ENCODE measurements around the gene EXOC4.
"Not testable (repeated sequence)": the region's sequence is repeated elsewhere in the genome, so short reads cannot be mapped to it uniquely, and the experiment has no call there.

Gene EXOC4

DNA sequence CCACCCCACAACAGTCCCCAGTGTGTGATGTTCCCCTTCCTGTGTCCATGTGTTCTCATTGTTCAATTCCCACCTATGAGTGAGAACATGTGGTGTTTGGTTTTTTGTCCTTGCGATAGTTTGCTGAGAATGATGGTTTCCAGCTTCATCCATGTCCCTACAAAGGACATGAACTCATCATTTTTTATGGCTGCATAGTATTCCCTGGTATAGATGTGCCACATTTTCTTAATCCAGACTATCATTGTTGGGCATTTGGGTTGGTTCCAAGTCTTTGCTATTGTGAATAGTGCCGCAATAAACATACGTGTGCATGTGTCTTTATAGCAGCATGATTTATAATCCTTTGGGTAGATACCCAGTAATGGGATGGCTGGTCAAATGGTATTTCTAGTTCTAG is 26.1 kb downstream of the EXOC4 start:
- not testable (repeated sequence) for DNase-seq

DNA sequence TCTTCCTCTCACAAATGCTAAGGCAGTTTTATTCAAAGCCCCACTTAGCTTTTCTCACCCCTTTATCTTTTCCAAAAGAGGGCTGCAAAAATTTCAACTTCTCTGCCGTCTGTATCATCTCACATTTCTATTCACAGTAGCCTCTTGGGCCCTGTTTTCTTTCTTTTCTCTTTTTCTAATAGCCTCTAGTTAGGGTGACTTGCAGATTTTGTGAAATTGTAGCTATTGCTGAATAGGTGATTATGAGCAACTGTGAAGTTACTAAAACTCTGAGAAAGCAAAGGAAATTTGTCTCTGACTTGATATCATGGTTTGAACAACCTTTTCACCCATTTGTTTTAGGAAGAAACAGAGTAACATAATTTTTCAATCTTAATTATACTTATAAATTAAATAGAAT is 29.2 kb downstream of the EXOC4 start:
- DNase-seq: no peak

DNA sequence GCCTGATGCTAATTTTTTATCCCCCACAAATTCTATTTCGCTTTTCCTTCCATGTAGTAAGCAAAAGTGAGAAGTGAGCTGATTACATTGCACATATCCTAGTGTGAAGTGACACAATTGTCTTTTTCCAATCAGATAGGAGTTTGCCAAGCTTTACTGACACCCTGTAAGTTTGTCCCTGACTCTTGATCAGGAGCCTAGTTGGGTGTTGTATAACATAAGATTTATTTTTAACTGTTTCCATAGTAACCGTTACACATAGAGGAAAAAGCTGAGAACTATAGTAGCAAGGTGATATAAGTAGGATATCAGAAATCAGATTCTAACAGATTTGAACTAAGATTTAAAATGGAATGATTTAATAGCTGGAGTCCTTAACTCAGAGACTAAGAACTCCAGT is 31.2 kb downstream of the EXOC4 start:
- DNase-seq: no peak

DNA sequence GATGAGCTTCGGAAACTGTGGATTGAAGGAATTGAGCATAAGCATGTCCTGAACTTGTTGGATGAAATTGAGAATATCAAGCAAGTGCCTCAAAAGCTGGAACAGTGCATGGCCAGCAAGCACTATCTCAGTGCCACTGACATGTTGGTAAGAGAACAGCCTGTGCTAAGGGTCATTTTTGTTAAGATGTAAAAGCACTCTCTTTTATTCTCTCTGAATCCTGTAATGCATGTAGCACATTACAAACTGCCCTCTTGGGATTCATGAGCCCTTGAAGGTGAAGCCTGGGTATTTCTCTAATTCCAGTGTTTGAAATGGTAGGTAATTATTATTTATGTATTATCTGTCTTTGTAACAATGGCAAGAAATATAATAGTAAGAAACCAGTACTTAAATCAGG is 36.1 kb downstream of the EXOC4 start:
- no peak for DNase-seq

DNA sequence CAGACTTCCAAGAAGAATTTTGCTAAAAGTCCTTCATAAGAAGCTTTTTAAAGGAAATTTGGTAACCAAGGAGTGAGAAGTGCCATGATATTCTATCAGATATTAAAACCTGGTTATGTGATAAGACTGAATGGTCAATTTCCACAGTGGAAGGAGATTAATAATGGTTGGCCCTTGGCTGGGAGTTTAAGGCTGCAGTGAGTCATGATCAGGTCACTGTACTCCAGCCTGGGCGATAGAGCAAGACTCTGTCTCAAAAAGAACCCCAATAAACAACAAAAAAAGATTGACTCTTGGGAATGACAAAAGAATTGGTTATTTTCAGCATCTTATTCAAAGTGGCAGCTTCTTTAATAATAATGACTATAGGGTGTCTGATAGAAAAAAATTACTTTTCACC is 37.2 kb downstream of the EXOC4 start:
- no peak for DNase-seq

DNA sequence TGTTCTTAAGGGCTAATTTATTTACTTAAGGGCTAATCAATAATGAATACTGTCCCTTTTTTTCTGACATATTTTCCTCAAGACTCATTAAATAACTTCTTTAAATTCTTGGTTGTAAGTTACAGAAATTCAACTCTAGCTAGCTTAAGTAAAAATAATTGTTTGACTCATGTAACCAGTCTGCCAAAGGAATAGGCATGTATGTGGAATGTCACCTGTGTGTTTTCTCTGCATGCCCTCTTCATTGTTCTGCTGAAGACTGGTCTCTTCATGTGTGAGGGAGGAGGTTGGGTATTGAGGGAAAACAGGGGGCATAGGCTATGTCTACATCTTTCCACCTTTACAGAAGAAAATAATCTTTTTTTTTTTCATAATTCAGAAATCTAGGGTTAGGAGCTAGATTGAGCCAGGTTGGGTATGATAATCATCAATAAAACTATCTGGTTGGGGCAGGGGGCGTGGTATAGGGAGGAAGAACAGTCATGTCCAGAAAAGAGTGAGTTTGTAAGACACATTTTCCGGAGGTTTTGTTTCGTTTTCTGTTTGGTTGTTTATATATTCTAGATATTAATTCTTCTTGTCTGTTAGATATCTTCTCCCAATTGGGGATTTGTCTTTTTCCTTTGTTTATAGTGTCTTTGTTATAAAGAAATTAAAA is 37.9 kb downstream of the EXOC4 start:
- DNase-seq: no peak

DNA sequence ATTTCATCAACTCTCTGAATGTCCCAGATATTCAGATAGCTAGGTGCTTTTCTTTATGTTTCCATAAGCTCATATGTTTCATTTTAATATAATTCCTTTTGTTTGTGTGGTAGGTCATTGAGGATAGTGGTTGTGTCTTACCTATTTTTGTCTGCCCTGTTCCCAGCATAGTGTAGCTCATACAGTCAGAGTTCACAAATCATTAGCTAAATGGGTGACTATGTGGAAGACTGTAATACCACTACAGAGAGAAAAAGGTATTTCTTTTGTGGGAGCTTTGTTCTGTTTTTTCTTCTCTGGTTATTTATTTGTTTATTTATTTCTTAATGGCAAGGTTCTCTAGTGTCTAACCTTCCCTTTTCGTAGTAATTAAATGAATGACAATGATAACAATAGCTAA is 39.8 kb downstream of the EXOC4 start:
- no peak for DNase-seq

DNA sequence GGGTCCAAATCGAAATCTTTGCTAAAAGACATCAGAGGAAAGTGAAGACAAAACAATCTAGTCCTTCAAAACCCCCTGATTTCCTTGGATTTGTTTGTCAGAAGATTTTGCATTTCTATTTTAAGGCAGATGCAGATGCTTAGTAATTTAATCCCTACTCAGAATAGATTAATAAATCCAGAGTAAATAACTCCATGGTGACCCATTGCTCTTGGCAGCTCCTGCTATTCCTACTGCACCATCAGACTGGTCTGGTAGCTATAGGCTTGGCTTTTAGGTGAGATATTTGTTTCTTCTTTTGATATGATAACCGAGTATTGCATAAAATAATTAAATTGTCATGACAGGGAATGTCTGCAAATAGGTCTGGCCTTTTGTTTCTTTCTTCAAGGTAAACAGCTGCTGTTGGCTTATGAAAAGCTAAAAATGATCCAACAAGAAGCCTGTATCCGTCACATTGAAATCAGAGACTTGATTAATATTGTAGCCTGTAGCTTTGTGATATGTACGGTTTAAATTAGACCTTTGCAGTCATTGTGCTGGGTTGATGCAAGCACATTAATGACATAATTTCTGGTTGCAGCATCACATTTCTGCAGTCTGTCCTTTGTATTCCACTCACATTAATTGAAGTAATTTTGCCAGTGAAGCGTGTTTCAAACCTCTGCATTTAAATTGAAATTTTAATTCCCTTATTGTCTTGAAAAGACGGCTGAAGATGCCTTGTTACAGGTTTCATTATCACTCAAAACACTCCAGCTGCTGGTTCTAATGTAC is 40.7 kb downstream of the EXOC4 start:
- no peak for DNase-seq

DNA sequence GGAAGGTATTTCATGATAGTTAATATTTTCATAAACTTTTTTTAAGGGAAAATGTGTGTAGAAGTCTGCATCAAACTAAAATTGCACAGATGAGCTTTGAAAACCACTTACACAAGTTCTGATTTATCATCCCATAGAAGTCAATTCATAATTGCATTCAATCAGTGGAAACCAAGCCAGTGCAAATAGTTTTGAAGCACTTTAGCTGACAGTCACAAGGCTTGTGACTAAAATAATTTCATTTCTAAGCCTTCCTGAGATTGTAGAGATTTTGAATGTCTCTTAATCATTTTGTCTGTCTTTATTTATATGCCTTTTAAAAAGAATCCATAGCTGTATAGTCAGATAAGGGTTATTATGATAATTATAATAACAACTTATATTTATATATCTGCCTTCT is 41.4 kb downstream of the EXOC4 start:
- no peak for DNase-seq

DNA sequence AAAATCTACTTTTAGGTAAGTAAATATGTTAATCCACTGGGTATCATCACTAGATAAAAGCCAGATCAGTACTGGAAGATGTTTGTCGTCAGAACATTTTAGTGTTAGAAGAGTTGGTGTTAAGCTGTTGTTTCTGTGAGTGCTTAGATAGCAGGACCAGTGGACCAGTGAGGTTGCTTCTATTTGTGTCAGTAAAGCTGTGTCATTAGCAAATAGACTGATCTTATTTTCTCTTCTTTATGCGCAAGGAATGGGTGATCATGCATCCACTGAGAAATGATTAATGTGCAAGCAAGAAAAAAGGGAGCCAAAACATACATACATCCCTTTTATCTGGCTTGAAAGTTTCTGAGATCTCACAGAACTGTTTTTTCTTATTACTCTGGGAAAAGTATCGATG is 42.6 kb downstream of the EXOC4 start:
- no peak for DNase-seq

DNA sequence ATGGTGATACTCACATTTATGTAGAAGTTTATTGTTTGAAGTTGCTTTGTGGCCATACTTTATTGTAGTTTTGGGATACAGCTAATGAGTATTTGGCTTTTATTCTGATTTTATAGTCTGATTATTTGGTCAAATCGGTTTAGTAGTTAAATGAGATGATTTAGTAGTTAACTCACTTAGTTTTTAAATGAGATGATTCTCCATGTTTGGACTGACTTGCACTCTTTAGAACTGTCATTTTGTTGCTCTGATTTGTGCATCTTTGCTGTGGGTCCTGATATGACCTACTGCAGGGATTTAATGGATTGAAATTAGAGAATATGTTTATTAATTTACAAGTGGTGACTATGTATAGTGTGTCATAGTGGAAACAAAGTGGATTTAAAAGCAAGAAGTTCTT is 44.2 kb downstream of the EXOC4 start:
- DNase-seq: no peak

DNA sequence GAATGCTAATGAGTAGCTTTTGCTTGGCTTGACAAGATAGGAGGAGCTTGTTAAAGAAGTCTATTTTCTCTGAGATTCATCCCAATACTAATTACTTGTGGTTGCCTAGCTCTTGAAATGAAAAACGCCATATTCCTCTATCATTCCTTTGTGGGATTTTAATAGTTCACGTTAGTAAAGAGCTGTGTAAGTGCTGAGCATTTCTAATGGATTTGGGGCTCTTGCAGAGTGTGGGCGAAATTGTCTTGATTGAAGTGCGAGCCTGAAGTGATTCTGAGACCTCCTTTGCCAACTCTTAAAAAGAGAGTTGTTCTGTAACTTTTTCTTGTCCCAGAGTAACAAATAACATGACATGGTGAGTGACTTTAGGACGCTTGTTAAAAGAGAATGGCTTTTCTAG is 45.2 kb downstream of the EXOC4 start:
- DNase-seq: no peak

DNA sequence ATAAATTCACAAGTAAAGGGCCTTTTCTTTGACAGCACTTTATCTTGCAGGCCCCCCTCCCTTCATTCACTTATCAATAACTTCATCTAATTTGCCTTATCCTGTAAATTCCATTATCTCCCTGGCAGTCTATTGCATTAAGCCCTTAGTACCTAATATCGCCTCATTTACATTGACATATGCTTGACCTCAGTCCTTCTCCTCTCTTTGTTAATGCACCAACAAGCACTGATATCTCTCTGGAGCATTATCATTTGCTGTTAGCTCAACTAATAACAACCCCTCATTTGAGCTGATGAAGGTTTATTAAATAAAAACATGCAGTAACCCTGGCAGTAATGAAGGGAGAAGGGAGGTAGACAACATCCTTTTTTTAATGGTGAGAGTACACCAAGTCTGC is 46.8 kb downstream of the EXOC4 start:
- no peak for DNase-seq

DNA sequence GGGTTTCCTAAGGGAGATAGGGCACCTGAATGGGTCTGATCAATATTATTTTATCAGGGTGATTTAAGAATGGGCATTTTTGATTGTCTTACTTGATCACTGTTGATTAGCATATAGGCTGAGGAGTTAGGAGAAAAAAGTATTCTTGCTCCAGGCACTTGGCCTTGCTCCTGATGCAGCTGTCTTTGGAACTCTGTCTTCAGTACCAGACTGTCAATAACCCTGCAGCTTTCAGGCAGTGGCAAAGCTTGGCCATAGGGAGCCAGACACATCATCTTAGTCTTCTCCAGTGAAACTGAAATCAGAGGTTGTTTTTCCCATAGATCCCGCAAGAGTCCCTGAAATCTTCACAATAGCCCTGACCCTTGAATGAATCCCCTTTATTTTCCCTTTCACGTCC is 47.2 kb downstream of the EXOC4 start:
- no peak for DNase-seq

DNA sequence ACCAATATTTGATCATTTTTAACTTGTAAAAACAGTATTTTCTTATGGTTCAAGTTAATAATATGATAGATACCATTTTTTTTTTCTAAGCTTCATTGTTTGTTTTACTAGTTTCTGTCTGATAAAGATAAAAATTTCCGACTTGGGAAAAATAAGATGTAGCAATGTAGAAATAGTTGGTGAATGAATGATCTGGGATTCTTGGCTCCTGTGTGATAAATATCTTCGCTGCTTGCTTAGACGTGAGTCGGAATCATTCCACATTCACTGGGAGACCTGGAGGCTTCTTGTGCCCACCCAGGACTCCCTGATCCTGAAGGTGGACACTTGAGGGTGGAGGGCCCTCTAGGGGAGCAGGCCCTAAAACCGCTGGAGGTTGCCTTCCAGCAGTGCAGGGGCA is 47.9 kb downstream of the EXOC4 start:
- DNase-seq: no peak

DNA sequence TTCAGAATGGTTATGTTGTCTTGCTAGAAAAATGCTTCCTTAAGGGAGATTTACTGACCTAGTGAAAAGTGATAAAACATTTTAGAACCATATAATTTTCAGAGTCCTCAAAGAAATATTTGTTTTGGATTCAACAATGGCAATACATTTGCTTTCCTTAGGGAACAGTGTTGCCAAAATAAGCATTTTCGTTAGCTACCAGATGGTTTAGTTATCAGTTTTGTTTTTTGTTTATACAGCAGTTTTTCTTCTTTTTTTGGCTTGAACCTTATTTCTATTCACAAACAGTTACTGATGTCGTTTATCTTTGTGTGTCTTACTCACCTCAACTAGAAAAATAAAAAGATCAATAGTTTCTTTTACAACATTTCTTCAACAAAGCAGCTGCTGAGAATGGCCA is 48.6 kb downstream of the EXOC4 start:
- no peak for DNase-seq

DNA sequence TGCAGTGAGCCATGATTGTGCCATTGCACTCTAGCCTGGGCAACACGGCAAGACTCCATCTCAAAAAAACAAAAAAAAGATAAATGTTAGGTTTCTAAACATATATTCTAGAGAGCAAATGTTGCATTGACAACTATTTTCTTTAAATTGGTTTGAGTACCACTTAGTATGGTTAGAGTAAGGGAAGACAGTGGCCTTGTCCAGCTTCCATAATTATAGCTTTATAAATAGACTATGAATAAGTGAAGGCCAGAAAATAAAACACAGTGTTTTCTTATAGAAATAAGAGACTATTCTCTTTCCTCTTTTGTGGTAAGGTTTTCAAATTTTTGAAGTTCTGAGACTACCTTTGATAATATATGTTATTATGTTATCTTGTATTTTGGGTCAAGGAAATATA is 50.5 kb downstream of the EXOC4 start:
- no peak for DNase-seq

DNA sequence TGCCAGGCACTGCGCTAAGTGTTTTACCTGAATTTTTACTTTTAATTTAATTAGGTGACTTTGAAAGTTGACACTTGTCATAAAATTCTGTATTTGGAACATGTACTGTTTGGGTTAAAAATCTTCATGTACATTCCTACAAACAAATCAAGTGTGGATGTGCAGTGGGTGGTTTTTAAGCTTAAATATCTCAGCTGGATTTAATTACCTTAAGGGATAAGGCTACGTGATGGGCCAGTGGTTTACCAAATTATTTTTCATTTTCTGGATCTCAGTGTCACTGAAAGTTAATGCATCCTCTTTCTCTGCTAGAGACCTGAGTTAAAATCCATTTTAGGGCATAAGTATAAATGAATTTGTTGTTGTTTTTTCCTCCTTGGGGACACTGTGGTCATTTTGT is 51.1 kb downstream of the EXOC4 start:
- DNase-seq: no peak

DNA sequence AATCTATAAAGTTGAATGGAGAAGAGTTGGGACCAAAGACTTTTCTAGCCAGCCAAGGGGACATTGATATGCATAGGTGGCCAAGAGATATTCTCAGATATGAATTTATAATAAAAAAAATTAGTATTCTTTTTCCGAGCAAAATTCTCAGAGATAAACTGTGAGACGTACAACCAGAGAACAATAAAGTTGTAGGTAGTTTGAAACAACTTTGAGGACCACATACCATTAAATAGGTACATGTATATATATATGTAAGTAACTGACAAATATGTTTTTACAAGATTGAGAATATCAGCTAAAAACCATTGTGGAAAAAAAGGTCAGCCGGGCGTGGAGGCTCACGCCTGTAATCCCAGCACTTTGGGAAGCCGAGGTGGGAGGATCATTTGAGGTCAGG is 56.5 kb downstream of the EXOC4 start:
- DNase-seq: no peak

DNA sequence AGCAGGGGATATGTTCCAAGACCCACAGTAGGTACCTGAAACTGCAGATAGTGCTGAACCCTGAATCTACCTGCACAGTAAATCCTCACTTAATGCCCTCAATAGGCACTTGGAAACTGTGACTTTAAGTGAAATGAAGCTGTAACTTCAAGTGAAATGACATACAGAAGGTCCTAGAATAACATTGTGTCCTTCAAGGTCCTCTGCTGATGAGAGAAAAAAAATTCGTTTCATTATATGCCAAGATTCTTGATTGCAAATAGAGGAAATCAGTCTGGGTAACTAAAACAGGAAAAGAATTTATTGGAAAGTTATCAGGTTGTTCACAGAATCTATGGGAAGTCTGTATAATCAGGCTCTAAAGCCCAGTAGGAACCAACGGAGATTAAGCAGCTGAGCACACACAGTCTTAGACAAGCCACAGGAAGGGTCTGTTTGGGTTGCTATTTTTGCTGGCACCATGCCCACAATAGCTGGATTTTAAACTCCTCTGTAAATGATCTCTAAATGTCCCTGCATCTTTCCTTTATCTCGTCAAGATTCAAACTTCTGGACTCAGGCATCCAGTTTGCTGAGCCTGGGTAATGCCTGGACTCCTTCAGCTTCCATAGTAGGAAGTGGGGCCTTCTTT is 57.5 kb downstream of the EXOC4 start:
- DNase-seq: no peak

DNA sequence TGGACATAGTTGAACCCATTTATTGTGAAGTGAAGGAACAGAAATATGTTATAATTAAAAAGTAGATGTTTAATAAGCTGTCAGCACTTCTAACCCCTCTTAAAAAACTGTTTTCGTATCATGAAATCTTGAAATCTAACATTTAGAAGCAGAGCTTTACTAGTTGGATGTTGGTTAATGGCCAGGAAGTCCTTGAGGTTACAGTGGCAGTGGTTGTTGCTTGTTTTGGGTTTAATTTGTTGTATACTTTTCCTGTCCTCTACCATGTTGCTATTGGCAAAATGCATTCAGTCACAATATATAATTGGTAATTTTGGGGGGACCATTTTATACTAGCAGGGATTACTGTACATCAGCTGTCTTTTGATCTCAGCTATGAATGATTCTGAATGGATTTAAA is 60.7 kb downstream of the EXOC4 start:
- no peak for DNase-seq

DNA sequence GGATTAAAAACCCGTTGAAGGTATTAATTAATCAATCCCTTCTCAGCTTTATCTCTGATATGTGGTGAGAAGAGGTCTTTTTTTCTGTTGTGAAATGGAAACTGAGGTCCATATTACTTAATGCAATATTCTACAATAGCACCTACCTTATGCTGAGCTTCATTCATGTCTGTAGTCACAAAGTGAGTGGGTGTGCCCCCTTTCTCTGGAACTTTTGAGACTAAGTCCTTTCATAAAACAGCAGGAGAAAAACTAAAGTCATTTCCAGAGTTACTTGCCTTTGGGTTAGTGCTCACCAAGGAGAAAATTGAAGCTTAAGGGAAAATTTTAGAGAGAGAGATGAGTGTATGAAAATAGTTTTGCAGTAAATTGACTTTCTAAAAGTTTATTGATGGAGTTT is 61.2 kb downstream of the EXOC4 start:
- DNase-seq: no peak

DNA sequence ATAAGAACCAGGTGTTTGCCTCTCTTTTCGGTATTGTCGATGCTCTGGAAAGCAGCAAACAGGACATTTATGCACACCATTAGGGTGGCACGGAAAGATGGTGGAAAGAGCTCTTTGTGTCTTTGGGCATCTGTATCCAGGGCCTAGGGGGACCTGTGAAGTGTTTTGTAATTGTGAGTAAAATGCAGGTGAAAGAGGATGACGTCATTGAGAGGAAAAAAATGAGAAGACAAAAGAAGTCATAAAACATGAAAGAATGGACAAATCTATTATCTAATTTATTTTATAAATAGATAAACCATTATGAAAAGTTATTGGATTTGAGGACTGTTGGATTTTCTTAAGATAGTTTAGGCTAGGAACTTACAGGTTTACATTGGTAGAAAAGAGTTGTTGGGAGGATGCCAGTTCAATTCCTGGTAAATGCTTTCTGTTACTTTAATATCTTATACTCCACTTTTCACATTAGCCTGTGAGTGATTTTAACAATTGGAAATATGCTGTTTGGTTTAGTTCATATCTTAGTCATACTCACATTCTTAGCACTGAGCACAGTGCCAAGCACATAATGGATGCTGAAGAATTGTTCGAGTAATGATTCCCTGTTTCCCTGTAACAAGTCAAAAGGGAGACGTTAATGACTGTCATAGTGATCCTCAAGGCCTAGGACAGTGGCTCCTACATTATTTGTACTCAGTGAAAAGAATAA is 62.6 kb downstream of the EXOC4 start:
- no peak for DNase-seq

DNA sequence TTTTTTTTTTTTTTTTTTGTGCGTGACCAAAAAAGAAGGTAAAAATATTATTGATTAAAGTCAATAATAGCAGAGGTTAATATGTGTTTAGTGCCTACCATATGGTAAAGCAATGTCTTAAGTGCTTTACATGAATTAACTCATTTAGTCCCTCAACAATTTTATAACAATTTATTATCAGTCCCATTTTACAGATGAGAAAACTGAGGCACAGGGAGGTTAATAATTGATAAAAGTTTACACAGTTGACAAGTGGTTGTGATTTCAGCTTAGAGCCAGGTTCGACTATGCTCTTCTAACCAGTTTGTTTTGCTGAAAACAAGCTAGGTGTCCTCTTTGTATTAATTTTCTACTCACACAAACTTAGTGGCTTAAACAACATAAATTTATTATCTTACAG is 67.0 kb downstream of the EXOC4 start:
- no peak for DNase-seq

Data from activated effector memory CD4-positive, alpha-beta T cell treated with anti-CD3 and anti-CD28 coated beads, Interleukin-2, amount 50 U/mL, for 16 hours (primary cell).